Right renal pelvis (tissue), 4 donors: Measurements from ENCODE around the gene PSORS1C2. TPM values are rescaled to one million over a fixed set of nuclear protein-coding genes. Genes with fewer than 3 reads are reported as not detected.
"Not testable (repeated sequence)": the region's sequence is repeated elsewhere in the genome, so short reads cannot be mapped to it uniquely, and the experiment has no call there.

Experiments
- DNase-seq, 4 donors: peaks; one replicate each; pipeline ENCODE4 v3.0.0-alpha.2; 2013; ENCODE audit warnings: low read depth in 4 of 4, low spot score in 3 of 4, missing footprints in 1 of 4
- polyA plus RNA-seq, 4 donors: library from polyadenylated mRNA; unstranded; fragments of 120-200 nt; gene quantifications; one replicate each; pipeline ENCODE4 v1.2.1, GENCODE V29; 2013; ENCODE audit not compliant: insufficient read length in 4 of 4

PSORS1C2 gene
- polyA plus RNA-seq, 4 donors, result not detected

DNA sequence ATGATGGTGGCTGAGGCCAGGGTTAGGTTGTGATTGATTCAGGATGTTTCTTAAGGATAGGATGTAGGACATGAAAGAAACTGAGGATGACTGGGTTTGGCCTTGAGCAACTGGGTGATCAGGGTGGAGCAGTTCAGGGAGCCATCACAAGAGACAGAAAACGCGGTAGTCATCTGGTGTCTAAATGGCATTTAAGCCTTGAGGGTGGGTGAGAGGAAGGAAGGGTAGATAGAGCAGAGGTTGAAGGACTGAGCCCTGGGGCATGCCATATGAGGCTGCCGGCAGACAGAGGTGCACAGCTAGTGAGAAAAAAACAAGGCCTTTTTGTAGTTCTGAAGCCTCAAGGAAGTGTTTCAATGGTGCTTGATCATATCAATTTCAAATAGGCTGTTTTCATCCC lies 29.7 kb upstream of the PSORS1C2 start:
- no peak for DNase-seq

GRCh38 chr6:31165986-31166385 lies 27.1 kb upstream of the PSORS1C2 start:
- DNase-seq, result no peak

- DNase-seq, result not testable (repeated sequence)
Measured at GRCh38 chr6:31165064-31165832, 26.4 kb upstream of the PSORS1C2 start.

DNA sequence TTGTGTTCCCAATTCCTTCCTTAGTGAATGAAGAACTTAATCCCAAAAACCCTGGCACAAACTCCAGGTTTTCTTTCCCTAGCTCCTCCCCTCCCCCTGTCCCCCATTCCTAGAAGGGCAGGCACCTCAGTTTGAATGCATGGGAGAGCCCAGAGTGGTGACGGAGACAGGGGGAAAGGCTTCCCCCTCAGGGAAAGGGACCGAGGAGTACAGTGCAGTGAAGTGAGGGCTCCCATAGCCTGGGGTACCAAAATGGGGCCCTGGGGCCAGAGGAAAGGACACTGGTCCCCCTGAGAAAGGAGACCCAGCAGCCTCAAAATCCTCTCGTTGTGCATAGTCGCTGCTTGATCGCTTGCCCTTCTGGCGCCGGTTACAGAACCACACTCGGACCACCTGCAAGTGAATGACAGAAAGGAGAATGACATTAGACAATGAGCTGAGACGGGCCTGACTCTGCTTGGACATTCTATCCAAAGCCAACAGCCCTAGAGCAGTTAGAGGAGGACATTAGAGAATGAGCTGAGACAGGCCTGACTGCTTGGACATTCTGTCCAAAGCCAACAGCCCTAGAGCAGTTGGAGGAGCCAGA lies 25.7 kb upstream of the PSORS1C2 start:
- DNase-seq, result not testable (repeated sequence)

- no peak for DNase-seq
Measured at GRCh38 chr6:31163922-31164321, 25.1 kb upstream of the PSORS1C2 start.

DNA sequence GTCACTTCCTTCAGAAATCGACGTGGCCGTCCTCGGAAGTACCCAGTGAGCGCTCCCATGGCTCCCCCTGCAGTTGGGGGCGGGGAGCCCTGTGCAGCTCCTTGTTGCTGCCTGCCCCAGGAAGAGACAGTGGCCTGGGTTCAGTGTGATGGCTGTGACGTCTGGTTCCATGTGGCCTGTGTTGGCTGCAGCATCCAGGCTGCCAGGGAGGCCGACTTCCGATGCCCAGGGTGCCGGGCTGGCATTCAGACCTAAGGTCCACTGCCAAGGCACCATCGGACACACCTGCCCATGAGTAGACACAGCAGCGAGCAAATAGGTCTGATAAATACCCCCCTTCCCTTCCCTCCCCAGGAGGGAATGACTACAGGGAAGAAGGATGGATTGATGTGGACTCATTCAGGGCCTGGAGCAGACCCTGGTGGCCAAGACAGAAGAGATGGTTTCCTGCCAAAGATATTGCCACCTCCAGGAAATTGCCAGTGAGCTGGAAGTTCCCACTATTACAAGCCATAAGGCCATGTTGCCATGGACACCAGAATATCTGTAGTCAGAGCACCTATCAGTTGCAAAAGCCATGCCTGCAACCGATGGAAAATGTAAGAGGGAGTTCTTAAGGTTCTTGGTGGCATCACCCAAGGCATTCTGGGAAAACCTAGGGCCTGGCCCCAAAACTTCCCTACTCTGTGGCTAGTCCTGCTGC lies 23.7 kb upstream of the PSORS1C2 start:
- DNase-seq, result no peak

- DNase-seq, result no peak
Measured at GRCh38 chr6:31161216-31162126, 22.6 kb upstream of the PSORS1C2 start.

DNA sequence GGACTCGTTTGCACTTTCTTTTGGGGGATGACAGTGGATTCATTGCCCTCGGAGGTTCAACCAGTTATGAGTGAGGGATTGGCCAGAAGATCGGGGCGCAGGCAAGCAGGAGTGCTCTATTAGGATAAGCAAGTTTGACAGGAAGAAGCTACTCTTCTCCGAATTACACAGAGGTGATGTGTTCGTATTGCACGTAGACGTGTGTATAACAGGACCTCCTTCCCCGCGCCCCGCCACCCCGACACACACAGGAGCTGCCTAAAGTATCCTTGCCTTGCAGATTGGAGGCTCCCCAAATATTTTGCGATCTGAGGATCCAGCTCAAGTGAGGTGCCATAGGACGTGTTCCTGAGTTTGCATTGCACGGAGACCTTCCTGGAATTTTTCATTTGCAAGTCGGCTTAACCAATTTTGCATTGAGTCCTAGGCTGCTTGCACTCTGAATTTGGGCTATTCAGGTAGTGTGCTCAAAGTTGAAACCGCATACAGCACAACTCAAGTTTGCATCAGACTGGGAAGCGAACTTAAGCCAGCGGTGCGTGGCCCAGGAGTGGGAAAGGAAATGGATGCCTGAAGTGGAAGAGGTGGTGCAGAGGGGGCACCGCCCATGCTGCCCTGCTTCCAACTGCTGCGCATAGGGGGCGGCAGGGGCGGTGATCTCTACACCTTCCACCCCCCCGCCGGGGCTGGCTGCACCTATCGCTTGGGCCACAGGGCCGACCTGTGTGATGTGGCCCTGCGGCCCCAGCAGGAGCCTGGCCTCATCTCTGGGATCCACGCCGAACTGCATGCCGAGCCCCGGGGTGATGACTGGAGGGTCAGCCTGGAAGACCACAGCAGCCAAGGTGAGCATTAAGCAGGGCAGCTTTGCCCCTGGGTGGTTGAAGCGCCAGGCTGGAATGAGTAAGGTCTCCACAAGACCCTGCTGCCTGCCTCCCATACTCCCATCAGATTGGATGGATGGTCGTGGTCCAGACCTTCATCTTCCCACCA lies 20.3 kb upstream of the PSORS1C2 start:
- DNase-seq, result peak in 1 of 4 donors; percentile 20

GRCh38 chr6:31158140-31158862 lies 19.4 kb upstream of the PSORS1C2 start, which contains the start of gene TCF19:
Gene TCF19, plus strand, starts transcription at chr6:31158589. Its CDS starts 881 bp downstream, at chr6:31159470.
- peak; percentile 98 to 99 (median 98) for DNase-seq

GRCh38 chr6:31157513-31158139 lies 18.8 kb upstream of the PSORS1C2 start, which contains the start of gene CCHCR1:
Gene CCHCR1, minus strand, starts transcription at chr6:31157802. Its CDS starts 202 bp downstream, at chr6:31157600.
- no peak for DNase-seq

GRCh38 chr6:31156641-31157040 lies 17.8 kb upstream of the PSORS1C2 start:
- DNase-seq, result no peak

GRCh38 chr6:31154436-31154835 lies 15.6 kb upstream of the PSORS1C2 start:
- DNase-seq, result no peak

DNA sequence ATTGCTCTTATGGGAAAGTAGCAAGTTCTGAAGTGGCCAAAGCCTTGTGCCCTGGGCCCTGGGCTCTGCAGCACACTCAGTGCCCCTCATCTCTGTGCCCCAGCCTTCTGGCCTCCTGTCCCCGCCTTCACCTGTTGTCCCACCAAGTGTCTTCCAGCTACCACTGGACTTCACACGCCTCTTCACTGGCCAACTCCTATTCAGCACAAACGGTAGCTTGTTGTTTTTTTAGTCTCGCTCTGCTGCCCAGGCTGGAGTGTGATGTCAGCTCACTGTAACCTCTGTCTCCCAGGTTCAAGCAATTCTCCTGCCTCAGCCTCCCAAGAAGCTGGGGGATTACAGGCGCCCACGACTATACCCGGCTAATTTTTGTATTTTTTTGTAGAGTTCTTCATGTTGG lies 13.9 kb upstream of the PSORS1C2 start:
- peak in 1 of 4 donors; percentile 20 for DNase-seq

- no peak for DNase-seq
Measured at GRCh38 chr6:31149827-31150447, 11.1 kb upstream of the PSORS1C2 start.

DNA sequence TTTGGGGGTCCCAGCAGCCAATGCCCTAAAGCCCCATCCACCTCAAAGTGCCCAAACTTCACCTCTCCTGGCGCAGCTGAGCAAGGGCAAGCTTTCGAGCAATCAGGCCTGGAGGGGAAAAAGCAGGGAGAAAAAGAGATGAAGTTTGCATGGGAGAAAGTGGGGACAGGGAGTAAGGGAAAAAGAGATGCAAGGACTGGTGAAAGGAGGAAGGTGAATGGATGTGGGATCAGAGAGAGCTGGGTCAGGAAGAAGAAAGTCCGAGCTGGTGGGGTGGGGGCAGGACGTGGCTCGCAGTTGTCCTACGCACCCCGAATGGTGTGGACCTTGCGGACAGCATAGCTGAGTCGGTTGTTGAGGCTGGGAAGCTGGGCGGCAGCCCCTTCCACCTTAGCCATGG lies 6.5 kb upstream of the PSORS1C2 start:
- no peak for DNase-seq

- DNase-seq, result no peak
Measured at GRCh38 chr6:31144970-31145340, 6.1 kb upstream of the PSORS1C2 start.

DNA sequence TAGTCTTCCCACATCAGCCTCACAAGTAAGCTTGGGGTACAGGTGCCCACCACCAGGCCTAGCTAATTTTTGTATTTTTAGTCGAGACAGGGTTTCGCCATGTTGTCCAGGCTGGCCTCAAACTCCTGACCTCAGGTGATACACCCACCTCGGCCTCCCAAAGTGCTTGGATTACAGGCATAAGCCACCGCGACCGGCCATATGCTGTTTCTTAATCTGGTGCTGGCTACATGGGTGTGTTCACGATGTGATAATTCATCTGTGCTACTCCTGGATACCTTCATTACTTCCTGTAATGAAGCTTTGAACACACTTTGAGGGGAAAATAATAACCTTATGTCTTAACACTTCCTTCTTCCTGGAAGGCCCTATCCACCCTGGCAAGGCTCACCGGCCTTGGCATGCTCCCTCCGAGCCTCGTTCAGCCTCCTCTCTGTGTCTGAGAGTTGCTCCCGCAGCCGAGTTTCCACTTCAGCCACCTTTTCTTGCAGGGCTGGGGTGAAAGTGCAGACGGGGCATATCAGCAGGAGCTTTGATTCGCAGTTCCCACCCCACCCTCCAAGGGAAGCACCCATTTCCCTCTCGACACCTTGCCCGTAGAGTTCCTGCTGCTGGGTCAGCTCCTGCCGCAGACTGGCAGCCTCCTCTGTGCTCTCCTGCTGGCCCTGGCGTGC lies 5.6 kb upstream of the PSORS1C2 start:
- DNase-seq, result no peak
